Activated T-helper 2 cell treated with anti-CD3 and anti-CD28 coated beads, Interferon-gamma antibody, Interleukin-2, Interleukin-4, amounts not matched to agents 10 μg/mL and 5 μg/mL and 100 μg/mL, durations not matched to agents 14 hours and 24 hours and 36 hours (primary cell): ENCODE results near the gene ANKRD39. TPM values are rescaled to one million over a fixed set of nuclear protein-coding genes. Genes with fewer than 3 reads are reported as not detected.
"Not testable (repeated sequence)": the region's sequence is repeated elsewhere in the genome, so short reads cannot be mapped to it uniquely, and the experiment has no call there.

ENCODE experiments used
- DNase-seq: peaks from one replicate; pipeline ENCODE4 v3.0.0; 2021; ENCODE audit warnings: low spot score
- H3K27ac Mint-ChIP-seq: one replicate; pipeline ENCODE4 v1.8.0; 2021; ENCODE audit warnings: mixed read lengths
- H3K27me3 Mint-ChIP-seq: one replicate; pipeline ENCODE4 v1.8.0; 2021; ENCODE audit warnings: low read depth, mixed read lengths
- H3K36me3 Mint-ChIP-seq: one replicate; pipeline ENCODE4 v1.8.0; 2021; ENCODE audit warnings: low read depth, mixed read lengths
- H3K4me1 Mint-ChIP-seq: one replicate; pipeline ENCODE4 v1.8.0; 2021; ENCODE audit warnings: low read depth, mixed read lengths
- H3K4me3 Mint-ChIP-seq: one replicate; pipeline ENCODE4 v1.8.0; 2021; ENCODE audit warnings: low read depth, mild to moderate bottlenecking, moderate library complexity, mixed read lengths
- H3K9me3 Mint-ChIP-seq: one replicate; pipeline ENCODE4 v1.8.0; 2021; ENCODE audit warnings: mixed read lengths
- intact Hi-C: fragments of 100-400 bp; cut with micrococcal nuclease; formaldehyde crosslinking; loops from one replicate; pipeline ENCODE4 v1.15.1; 2023
- total RNA-seq: library from RNA; stranded (reverse); gene quantifications from 2 replicates; pipeline ENCODE4 v1.2.3, GENCODE V29; 2022

The ANKRD39 gene
- total RNA-seq, 1 donor from 2014 or later: 39.2 TPM

- intact Hi-C loops: no loop called here
- no peaks in the 10 kb centered on the region for H3K27me3 Mint-ChIP-seq
These were observed 47.6 kb downstream of the ANKRD39 start for GRCh38 chr2:96809951-96810782.

GRCh38 chr2:96809216-96809882 lies 48.5 kb downstream of the ANKRD39 start:
- H3K4me1 Mint-ChIP-seq: peaks cover 12% of the 10 kb centered on the region
- peaks cover 8% of the 10 kb centered on the region for H3K36me3 Mint-ChIP-seq
- DNase-seq: no peak
- H3K4me3 Mint-ChIP-seq: no peak overlapping the region
- no peaks in the 10 kb centered on the region for H3K27me3 Mint-ChIP-seq
- intact Hi-C loops: no loop called here
- no peak overlapping the region for H3K27ac Mint-ChIP-seq
- H3K9me3 Mint-ChIP-seq: no peaks in the 10 kb centered on the region

More at GRCh38 chr2:96809951-96810782, 47.6 kb downstream of the ANKRD39 start:
- no peaks in the 10 kb centered on the region for H3K9me3 Mint-ChIP-seq
- no peak overlapping the region for H3K4me3 Mint-ChIP-seq
- H3K27ac Mint-ChIP-seq: no peak overlapping the region
- H3K4me1 Mint-ChIP-seq: peaks cover 15% of the 10 kb centered on the region
- H3K36me3 Mint-ChIP-seq: peaks cover 8% of the 10 kb centered on the region
- DNase-seq: no peak

- H3K4me3 Mint-ChIP-seq: no peak overlapping the region
- H3K9me3 Mint-ChIP-seq: no peaks in the 10 kb centered on the region
- no peak for DNase-seq
- intact Hi-C loops: no loop called here
- H3K27ac Mint-ChIP-seq: peak overlapping the region; percentile 21
- no peaks in the 10 kb centered on the region for H3K27me3 Mint-ChIP-seq
- peaks cover 8% of the 10 kb centered on the region for H3K36me3 Mint-ChIP-seq
- peaks cover 12% of the 10 kb centered on the region for H3K4me1 Mint-ChIP-seq
These were observed 49.5 kb downstream of the ANKRD39 start for GRCh38 chr2:96808176-96808837.

- Mint-ChIP-seq H3K4me1 (peaks cover 12% of the 10 kb centered on the region), H3K27ac (peak overlapping the region; percentile 64), H3K36me3 (peaks cover 4% of the 10 kb centered on the region), H3K9me3 (no peaks in the 10 kb centered on the region), H3K4me3 (no peak overlapping the region), H3K27me3 (no peaks in the 10 kb centered on the region)
- intact Hi-C loops: no loop called here
- DNase-seq: no peak
These were observed 50.7 kb downstream of the ANKRD39 start for GRCh38 chr2:96807127-96807471.

GRCh38 chr2:96806468-96807126 lies 51.2 kb downstream of the ANKRD39 start:
- Mint-ChIP-seq H3K9me3 (no peaks in the 10 kb centered on the region), H3K27ac (peak overlapping the region; percentile 64), H3K4me3 (no peak overlapping the region), H3K36me3 (peaks cover 4% of the 10 kb centered on the region), H3K27me3 (no peaks in the 10 kb centered on the region), H3K4me1 (peaks cover 12% of the 10 kb centered on the region)
- DNase-seq: no peak
- intact Hi-C loops: no loop called here

- DNase-seq, intact Hi-C loops, H3K27ac Mint-ChIP-seq, H3K4me3 Mint-ChIP-seq, H3K36me3 Mint-ChIP-seq, H3K9me3 Mint-ChIP-seq, H3K27me3 Mint-ChIP-seq: not testable (repeated sequence)
- peaks cover 12% of the 10 kb centered on the region for H3K4me1 Mint-ChIP-seq
These were observed 51.9 kb downstream of the ANKRD39 start for GRCh38 chr2:96805946-96806345.

- no peak for DNase-seq
- Mint-ChIP-seq H3K36me3 (peaks cover 4% of the 10 kb centered on the region), H3K9me3 (no peaks in the 10 kb centered on the region), H3K4me3 (no peak overlapping the region), H3K27me3 (no peaks in the 10 kb centered on the region), H3K27ac (no peak overlapping the region), H3K4me1 (peaks cover 11% of the 10 kb centered on the region)
- intact Hi-C loops: loop anchor here (5.0 kb wide), 2 partner anchors 43 to 168 kb away; partner anchors contain the start of genes CNNM4 and KANSL3
These were observed 52.8 kb downstream of the ANKRD39 start for GRCh38 chr2:96804986-96805385.

- no peak overlapping the region for H3K27ac Mint-ChIP-seq
- no peaks in the 10 kb centered on the region for H3K27me3 Mint-ChIP-seq
- H3K9me3 Mint-ChIP-seq: no peaks in the 10 kb centered on the region
- intact Hi-C loops: loop anchor here (5.0 kb wide), 2 partner anchors 40 to 165 kb away; partner anchors contain the start of genes CNNM4 and KANSL3
- H3K36me3 Mint-ChIP-seq: peaks cover 4% of the 10 kb centered on the region
- H3K4me3 Mint-ChIP-seq: no peak overlapping the region
- peaks cover 9% of the 10 kb centered on the region for H3K4me1 Mint-ChIP-seq
- DNase-seq: no peak
These were observed 55.1 kb downstream of the ANKRD39 start for GRCh38 chr2:96802721-96803120.

GRCh38 chr2:96801786-96802595 lies 55.8 kb downstream of the ANKRD39 start:
- intact Hi-C loops: loop anchor here (5.0 kb wide), 2 partner anchors 40 to 165 kb away; partner anchors contain the start of genes CNNM4 and KANSL3
- no peak for DNase-seq
- no peak overlapping the region for H3K27ac Mint-ChIP-seq
- H3K4me1 Mint-ChIP-seq: peaks cover 8% of the 10 kb centered on the region
- H3K27me3 Mint-ChIP-seq: no peaks in the 10 kb centered on the region
- no peaks in the 10 kb centered on the region for H3K9me3 Mint-ChIP-seq
- H3K4me3 Mint-ChIP-seq: no peak overlapping the region
- peaks cover 4% of the 10 kb centered on the region for H3K36me3 Mint-ChIP-seq

- H3K27ac Mint-ChIP-seq: no peak overlapping the region
- H3K4me1 Mint-ChIP-seq: peaks cover under 1% of the 10 kb centered on the region
- H3K9me3 Mint-ChIP-seq: no peaks in the 10 kb centered on the region
- peak; percentile 53 for DNase-seq
- H3K36me3 Mint-ChIP-seq: peaks cover under 1% of the 10 kb centered on the region
- no peaks in the 10 kb centered on the region for H3K27me3 Mint-ChIP-seq
- H3K4me3 Mint-ChIP-seq: no peak overlapping the region
- intact Hi-C loops: loop anchor here (5.0 kb wide), 2 partner anchors 39 to 164 kb away; partner anchors contain the start of genes CNNM4 and KANSL3
These were observed 56.6 kb downstream of the ANKRD39 start for GRCh38 chr2:96801005-96801785.
